HepG2 (cell line): ENCODE data around the gene CAMK1D. TPM values are rescaled to one million over a fixed set of nuclear protein-coding genes. Genes with fewer than 3 reads are reported as not detected.

Experiments
- BRD4 ChIP-seq: sonication (generic); formaldehyde crosslinking; IDR thresholded peaks from 2 replicates; pipeline ENCODE4 v1.4.0; 2020; ENCODE audit warnings: missing genetic modification reagents
- RAD21 ChIP-seq: fragments of 450-650 bp; formaldehyde crosslinking; IDR thresholded peaks from 2 replicates; pipeline ENCODE4 v1.5.0; 2020; ENCODE audit warnings: mild to moderate bottlenecking
- RFX5 ChIP-seq: IDR thresholded peaks from 2 replicates; pipeline ENCODE4 v1.6.1; 2011; ENCODE audit warnings: low read depth, low read length, improper control_type of control experiment
- ZNF557 ChIP-seq: sonication (generic); formaldehyde crosslinking; IDR thresholded peaks from 2 replicates; pipeline ENCODE4 v1.4.0; 2020; ENCODE audit warnings: missing genetic modification reagents
- polyA plus RNA-seq, 8 experiments: library from polyadenylated mRNA; depleted of rRNA in 3 of 8; stranded (reverse) in 7 of 8; unstranded in 1 of 8; fragments of >200 nt; fragmentation: Illumina TruSeq in 4 of 8; extraction: Trizol in 4 of 8; gene quantifications; 2 replicates each; pipeline versions ENCODE4 v1.2.1 to v1.2.3, GENCODE V29; 2011 to 2016; ENCODE audit warnings: low read depth in 4 of 8, missing spikeins in 1 of 8, mixed read lengths in 1 of 8; ENCODE audit not compliant: insufficient read depth in 1 of 8
- total RNA-seq, 5 experiments: library from RNA; depleted of rRNA; stranded (reverse); fragments of >200 nt; fragmentation: Illumina TruSeq; extraction: Trizol; gene quantifications; 2 replicates each; pipeline ENCODE4 v1.2.3, GENCODE V29; 2016; ENCODE audit warnings: low read depth in 1 of 5
- TF ChIP-seq, protein P1 (sequence below): IDR thresholded peaks from 2 replicates; pipeline ENCODE4 v1.6.1; 2012; ENCODE audit warnings: low read length, improper control_type of control experiment
- TF ChIP-seq, protein P2 (sequence below): sonication (generic); formaldehyde crosslinking; IDR thresholded peaks from one replicate; pipeline ENCODE4 v1.5.1; 2020; ENCODE audit warnings: mild to moderate bottlenecking, missing genetic modification reagents; ENCODE audit errors: not compliant biosample characterization

Gene CAMK1D
- total and polyA plus RNA-seq, 2 of the 13 experiments (the other 11 are each of a cell fraction or from before 2014, with no cell fraction given): under 0.01 TPM; not detected in 1

DNA sequence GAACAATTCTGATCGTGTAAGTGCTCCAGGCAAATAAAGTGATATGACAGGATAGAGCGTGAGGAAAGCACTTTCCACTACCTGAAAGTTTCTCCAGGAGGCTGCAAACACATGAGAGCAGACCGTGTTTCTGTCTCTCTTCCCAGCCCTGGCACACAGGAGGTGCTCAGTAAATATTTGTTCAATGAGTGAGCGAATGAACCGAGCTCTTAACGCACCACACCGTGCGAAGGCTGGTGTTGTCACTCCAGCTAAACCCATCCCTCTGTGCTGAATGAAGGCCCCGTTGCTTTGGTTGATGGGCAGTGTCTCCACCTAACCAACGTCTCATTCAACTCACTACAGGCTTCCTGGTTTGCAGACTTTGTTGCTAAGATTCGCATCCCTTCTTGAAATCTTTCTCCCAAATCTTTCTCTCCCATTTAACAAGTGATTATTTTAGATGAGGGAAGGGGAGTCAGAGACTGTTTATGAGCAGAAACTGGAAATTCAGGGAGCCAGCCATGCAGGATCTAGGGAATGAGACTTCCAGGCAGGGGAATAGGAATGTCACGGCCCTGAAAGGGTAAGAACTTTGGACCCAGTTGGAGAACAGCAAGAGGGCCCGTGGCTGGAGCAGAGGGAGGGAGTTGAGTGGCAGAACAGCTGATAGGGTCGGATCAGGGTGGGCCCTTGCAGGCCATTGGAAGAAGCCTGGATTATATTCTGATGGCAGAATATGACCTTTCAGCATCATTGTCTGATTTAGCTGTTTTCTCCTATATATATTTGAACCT, 282.6 kb downstream of the CAMK1D start (continued):
- TF ChIP-seq, protein P1, sequence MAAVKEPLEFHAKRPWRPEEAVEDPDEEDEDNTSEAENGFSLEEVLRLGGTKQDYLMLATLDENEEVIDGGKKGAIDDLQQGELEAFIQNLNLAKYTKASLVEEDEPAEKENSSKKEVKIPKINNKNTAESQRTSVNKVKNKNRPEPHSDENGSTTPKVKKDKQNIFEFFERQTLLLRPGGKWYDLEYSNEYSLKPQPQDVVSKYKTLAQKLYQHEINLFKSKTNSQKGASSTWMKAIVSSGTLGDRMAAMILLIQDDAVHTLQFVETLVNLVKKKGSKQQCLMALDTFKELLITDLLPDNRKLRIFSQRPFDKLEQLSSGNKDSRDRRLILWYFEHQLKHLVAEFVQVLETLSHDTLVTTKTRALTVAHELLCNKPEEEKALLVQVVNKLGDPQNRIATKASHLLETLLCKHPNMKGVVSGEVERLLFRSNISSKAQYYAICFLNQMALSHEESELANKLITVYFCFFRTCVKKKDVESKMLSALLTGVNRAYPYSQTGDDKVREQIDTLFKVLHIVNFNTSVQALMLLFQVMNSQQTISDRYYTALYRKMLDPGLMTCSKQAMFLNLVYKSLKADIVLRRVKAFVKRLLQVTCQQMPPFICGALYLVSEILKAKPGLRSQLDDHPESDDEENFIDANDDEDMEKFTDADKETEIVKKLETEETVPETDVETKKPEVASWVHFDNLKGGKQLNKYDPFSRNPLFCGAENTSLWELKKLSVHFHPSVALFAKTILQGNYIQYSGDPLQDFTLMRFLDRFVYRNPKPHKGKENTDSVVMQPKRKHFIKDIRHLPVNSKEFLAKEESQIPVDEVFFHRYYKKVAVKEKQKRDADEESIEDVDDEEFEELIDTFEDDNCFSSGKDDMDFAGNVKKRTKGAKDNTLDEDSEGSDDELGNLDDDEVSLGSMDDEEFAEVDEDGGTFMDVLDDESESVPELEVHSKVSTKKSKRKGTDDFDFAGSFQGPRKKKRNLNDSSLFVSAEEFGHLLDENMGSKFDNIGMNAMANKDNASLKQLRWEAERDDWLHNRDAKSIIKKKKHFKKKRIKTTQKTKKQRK: no peak
- TF ChIP-seq ZNF557 (CRISPR knock-in tag) (no peak), BRD4 (CRISPR knock-in tag) (no peak), RAD21 (no peak), RFX5 (no peak)
- TF ChIP-seq, protein P2, sequence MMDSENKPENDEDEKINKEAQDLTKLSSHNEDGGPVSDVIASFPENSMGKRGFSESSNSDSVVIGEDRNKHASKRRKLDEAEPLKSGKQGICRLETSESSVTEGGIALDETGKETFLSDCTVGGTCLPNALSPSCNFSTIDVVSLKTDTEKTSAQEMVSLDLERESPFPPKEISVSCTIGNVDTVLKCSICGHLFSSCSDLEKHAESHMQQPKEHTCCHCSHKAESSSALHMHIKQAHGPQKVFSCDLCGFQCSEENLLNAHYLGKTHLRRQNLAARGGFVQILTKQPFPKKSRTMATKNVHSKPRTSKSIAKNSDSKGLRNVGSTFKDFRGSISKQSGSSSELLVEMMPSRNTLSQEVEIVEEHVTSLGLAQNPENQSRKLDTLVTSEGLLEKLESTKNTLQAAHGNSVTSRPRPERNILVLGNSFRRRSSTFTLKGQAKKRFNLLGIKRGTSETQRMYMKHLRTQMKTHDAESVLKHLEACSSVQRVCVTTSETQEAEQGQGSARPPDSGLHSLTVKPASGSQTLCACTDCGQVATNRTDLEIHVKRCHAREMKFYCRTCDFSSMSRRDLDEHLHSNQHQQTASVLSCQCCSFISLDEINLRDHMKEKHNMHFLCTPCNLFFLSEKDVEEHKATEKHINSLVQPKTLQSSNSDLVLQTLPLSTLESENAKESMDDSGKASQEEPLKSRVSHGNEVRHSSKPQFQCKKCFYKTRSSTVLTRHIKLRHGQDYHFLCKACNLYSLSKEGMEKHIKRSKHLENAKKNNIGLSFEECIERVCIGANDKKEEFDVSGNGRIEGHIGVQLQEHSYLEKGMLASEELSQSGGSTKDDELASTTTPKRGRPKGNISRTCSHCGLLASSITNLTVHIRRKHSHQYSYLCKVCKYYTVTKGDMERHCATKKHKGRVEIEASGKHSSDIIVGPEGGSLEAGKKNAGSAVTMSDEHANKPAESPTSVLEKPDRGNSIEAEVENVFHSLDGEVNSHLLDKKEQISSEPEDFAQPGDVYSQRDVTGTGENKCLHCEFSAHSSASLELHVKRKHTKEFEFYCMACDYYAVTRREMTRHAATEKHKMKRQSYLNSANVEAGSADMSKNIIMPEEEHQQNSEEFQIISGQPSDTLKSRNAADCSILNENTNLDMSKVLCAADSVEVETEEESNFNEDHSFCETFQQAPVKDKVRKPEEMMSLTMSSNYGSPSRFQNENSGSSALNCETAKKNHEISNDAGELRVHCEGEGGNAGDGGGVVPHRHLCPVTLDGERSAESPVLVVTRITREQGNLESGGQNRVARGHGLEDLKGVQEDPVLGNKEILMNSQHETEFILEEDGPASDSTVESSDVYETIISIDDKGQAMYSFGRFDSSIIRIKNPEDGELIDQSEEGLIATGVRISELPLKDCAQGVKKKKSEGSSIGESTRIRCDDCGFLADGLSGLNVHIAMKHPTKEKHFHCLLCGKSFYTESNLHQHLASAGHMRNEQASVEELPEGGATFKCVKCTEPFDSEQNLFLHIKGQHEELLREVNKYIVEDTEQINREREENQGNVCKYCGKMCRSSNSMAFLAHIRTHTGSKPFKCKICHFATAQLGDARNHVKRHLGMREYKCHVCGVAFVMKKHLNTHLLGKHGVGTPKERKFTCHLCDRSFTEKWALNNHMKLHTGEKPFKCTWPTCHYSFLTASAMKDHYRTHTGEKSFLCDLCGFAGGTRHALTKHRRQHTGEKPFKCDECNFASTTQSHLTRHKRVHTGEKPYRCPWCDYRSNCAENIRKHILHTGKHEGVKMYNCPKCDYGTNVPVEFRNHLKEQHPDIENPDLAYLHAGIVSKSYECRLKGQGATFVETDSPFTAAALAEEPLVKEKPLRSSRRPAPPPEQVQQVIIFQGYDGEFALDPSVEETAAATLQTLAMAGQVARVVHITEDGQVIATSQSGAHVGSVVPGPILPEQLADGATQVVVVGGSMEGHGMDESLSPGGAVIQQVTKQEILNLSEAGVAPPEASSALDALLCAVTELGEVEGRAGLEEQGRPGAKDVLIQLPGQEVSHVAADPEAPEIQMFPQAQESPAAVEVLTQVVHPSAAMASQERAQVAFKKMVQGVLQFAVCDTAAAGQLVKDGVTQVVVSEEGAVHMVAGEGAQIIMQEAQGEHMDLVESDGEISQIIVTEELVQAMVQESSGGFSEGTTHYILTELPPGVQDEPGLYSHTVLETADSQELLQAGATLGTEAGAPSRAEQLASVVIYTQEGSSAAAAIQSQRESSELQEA (CRISPR knock-in tag): no peak
- TF ChIP-seq, all 625 proteins: peak for 46
